G401.6 (cell line): ENCODE measurements around the gene MMP8.

Source experiments
- FAIRE-seq: peaks from 2 replicates; lab custom pipeline; 2012; peaks lifted over from hg19 to GRCh38; lab: Jason Lieb, UNC

The MMP8 gene

GRCh38 chr11:102722821-102723220 is 1.9 kb downstream of the MMP8 start:
- FAIRE-seq = no peak

GRCh38 chr11:102719620-102720277 is 5.0 kb downstream of the MMP8 start:
- no peak for FAIRE-seq

DNA sequence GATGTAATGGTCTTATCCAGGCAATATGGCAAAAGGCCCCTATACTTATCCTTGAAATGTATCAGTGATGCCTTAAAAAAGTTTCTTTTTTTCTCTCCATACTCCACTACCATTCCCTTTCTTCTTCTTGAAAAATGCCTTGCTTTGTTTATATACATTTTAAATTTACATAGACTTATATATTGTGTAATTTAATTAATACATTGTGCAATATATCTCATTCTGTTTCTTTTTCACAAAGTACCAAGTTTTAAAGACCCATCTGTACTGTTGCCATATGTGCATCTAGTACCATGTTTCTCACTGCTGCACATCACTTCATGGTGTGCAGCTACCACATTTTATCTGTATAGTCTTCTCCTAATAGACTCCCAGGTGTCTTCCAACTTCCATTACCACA is 7.5 kb downstream of the MMP8 start:
- FAIRE-seq = no peak

GRCh38 chr11:102716527-102716926 is 8.2 kb downstream of the MMP8 start:
- FAIRE-seq = no peak

- FAIRE-seq = no peak
Observed at GRCh38 chr11:102712137-102712536, 12.6 kb downstream of the MMP8 start.

- FAIRE-seq = no peak
Observed at GRCh38 chr11:102709201-102709945, 15.4 kb downstream of the MMP8 start.

GRCh38 chr11:102708654-102709053 is 16.1 kb downstream of the MMP8 start:
- FAIRE-seq = peak; percentile 88

- no peak for FAIRE-seq
Observed at GRCh38 chr11:102705626-102706025, 19.1 kb downstream of the MMP8 start, which contains the start of gene MMP27. TSS of gene MMP27 (minus strand) at chr11:102705769. CDS start at chr11:102705714, 55 bp downstream.

DNA sequence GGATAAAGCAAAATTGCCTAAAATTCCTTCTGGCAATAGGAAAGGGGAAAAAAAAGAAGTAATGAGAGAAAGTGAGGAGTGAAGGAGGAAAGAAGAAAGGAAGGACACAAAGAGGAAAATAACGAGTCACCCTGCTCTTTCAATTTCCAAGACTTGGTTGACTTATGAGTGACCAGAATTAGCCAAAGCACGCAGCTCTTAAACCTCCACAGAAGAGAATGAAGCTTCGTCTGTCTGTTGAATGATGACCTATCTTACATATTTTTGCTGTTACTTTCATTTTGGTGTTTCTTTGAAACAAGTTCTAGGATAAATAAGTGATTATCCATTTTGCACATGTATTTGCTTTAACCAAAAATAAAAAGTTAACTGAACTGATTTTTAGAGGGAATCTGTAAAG is 19.9 kb downstream of the MMP8 start:
- no peak for FAIRE-seq

DNA sequence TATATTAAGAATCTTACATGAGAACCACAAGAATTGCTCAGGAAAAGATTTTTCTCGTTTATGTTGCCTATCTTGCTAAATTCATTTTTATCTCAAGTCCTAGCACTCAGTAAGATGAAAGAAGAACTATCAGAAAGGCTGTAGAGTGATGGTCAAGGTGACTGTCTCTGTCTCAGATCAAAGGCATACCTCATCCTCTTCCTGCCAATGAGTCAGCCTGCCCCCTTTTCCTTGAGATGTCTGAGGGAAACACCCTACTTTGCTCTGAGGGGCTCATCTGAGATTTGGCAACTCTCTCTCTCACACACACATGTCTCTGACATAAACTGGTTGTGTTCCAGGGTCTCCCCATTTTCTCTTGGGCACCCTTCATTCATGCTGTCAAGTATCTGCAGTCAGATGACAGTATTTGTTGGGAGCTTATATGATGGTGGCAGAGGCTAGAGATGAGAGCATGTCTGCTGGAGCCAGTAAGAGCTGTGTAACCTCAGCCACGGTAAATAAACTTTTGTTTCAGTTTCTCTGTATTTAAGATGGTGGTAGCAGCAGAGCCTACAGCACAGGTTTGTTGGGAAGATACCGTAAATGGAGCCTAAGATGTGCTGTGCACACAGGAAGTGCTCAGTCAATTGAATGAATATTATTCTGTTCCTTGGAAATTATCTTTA is 20.8 kb downstream of the MMP8 start:
- FAIRE-seq = no peak

GRCh38 chr11:102695201-102695600 is 29.6 kb downstream of the MMP8 start:
- no peak for FAIRE-seq

GRCh38 chr11:102685754-102686153 is 39.0 kb downstream of the MMP8 start:
- FAIRE-seq = no peak

GRCh38 chr11:102685338-102685737 is 39.4 kb downstream of the MMP8 start:
- no peak for FAIRE-seq

DNA sequence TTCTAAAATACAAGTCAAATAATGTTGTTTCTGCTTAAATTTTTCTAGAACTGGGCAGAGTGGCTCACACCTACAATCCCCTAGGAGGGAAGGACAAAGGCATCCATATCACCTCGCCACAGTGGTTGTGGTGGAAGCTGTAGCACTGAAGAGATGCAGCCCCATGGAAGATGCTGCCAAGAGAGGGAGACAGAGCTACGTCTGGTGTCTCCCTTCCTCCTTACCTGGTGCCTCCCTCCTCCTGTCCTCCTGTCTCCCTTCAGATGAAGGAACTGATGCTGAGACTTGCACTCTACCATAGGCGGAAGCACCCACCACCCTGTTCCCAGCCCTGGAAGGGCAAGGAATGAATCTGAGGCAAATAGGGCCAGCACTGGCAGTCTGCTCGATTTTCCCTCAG is 41.5 kb downstream of the MMP8 start:
- FAIRE-seq = no peak

- FAIRE-seq = no peak
Observed at GRCh38 chr11:102680945-102681344, 43.8 kb downstream of the MMP8 start.

- FAIRE-seq = no peak
Observed at GRCh38 chr11:102678022-102678421, 46.7 kb downstream of the MMP8 start.

GRCh38 chr11:102676084-102676483 is 48.7 kb downstream of the MMP8 start:
- no peak for FAIRE-seq

- FAIRE-seq = no peak
Observed at GRCh38 chr11:102669664-102670063, 55.1 kb downstream of the MMP8 start.

DNA sequence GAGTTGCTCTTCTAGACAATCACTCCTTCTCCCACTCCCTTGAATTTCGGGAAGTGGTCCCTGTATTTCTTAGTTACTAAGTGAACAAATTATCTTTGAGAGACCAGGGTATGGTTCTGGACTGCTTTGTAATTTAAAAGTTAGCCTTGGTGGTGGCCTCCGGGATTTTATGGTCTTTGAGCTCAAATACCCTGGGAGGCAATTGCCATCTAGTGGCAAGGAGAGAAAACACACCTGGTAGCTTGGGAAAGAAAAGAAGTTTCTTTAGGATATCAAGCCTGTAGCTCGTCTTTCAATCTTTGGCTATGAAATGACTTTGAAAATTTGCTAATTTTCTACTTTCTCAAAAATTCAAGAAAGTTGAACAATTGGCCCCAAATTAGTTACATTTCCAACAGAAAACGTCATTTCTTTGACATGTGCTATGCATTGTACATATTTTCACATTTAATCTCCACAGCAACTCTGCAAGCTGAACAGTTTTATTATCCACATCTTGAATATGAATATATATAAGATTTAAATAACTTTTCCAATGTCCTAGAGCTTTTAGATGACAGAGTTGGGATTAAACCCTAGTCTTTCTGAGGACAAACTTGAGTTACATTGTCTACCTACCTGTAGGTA is 58.3 kb downstream of the MMP8 start:
- FAIRE-seq = peak; percentile 96

GRCh38 chr11:102664001-102664752 is 60.6 kb downstream of the MMP8 start:
- no peak for FAIRE-seq

DNA sequence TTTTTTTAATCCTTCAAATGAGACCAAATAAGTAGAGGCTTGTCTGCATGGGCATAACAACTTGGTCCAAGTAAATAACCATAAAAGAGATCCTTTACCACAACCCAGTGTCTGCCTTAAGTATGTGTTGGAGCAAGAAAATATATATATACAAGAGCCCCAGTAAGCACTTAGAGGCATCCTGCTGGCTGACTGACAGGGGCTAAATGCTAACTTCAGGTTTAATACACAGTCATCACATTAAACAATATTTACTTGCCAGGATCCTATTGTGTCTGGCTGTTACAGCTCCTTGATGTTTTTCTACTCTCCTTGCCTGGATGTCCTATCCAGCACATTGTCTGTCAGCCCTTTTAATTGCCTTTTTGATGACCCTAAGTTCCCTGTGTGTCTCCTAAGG is 62.1 kb downstream of the MMP8 start:
- no peak for FAIRE-seq
